Hepatocyte (in vitro differentiated cells): ENCODE data around the gene SPSB3. TPM values are rescaled to one million over a fixed set of nuclear protein-coding genes. Genes with fewer than 3 reads are reported as not detected.

Experiments
- DNase-seq: peaks from one replicate; pipeline ENCODE4 v3.0.0-alpha.2; 2016; ENCODE audit warnings: low spot score
- H2AFZ ChIP-seq: fragments of 200-600 bp; sonication (generic); 2 replicates; pipeline ENCODE4 v1.6.0; 2016; ENCODE audit warnings: antibody characterized with exemption, mild to moderate bottlenecking
- H3K27ac ChIP-seq: fragments of 200-600 bp; sonication (generic); 2 replicates; pipeline ENCODE4 v1.5.1; 2016; ENCODE audit warnings: mild to moderate bottlenecking
- H3K27me3 ChIP-seq: fragments of 200-600 bp; sonication (generic); 2 replicates; pipeline ENCODE4 v1.6.1; 2016
- H3K36me3 ChIP-seq: fragments of 200-600 bp; sonication (generic); replicated peaks from 2 replicates; pipeline ENCODE4 v1.5.1; 2016; ENCODE audit warnings: low read depth; ENCODE audit not compliant: insufficient read depth
- H3K4me1 ChIP-seq: fragments of 200-600 bp; sonication (generic); 2 replicates; pipeline ENCODE4 v1.5.1; 2016; ENCODE audit warnings: mild to moderate bottlenecking, moderate library complexity; ENCODE audit not compliant: insufficient read depth
- H3K4me2 ChIP-seq: fragments of 200-600 bp; sonication (generic); 2 replicates; pipeline ENCODE4 v1.6.0; 2016
- H3K4me3 ChIP-seq: fragments of 200-600 bp; sonication (generic); 2 replicates; pipeline ENCODE4 v1.5.1; 2016; ENCODE audit warnings: mild to moderate bottlenecking
- H3K79me2 ChIP-seq: fragments of 200-600 bp; sonication (generic); 2 replicates; pipeline ENCODE4 v1.6.0; 2017; ENCODE audit warnings: mild to moderate bottlenecking
- H3K9me2 ChIP-seq: fragments of 200-600 bp; sonication (generic); replicated peaks from 2 replicates; pipeline ENCODE4 v1.6.0; 2017; ENCODE audit warnings: mild to moderate bottlenecking; ENCODE audit not compliant: insufficient read depth
- H3K9me3 ChIP-seq: fragments of 200-600 bp; sonication (generic); 2 replicates; pipeline ENCODE4 v1.5.1; 2016; ENCODE audit warnings: low read depth, mild to moderate bottlenecking
- H4K20me1 ChIP-seq: fragments of 200-600 bp; sonication (generic); 2 replicates; pipeline ENCODE4 v1.6.0; 2016; ENCODE audit warnings: mild to moderate bottlenecking; ENCODE audit not compliant: insufficient read depth, poor library complexity, severe bottlenecking
- CTCF ChIP-seq: fragments of 200-600 bp; sonication (generic); IDR thresholded peaks from 2 replicates; pipeline ENCODE4 v1.5.1; 2016; ENCODE audit warnings: antibody characterized with exemption, mild to moderate bottlenecking; ENCODE audit not compliant: poor library complexity
- EZH2 ChIP-seq: fragments of 200-600 bp; sonication (generic); IDR thresholded peaks from 2 replicates; pipeline ENCODE4 v1.6.1; 2016; ENCODE audit warnings: antibody characterized with exemption, mild to moderate bottlenecking, borderline replicate concordance
- EZH2phosphoT487 ChIP-seq: fragments of 200-600 bp; sonication (generic); IDR thresholded peaks from one replicate; pipeline ENCODE4 v1.6.1; 2018; ENCODE audit warnings: antibody characterized with exemption, mild to moderate bottlenecking, low read depth, moderate library complexity; ENCODE audit not compliant: unreplicated experiment, severe bottlenecking
- WGBS: methylation state at CpG from one replicate; pipeline ENCODE4 v1.1.6; 2016; ENCODE audit warnings: low lambda C conversion rate; ENCODE audit errors: missing lambda C conversion rate; 5-methylcytosine and 5-hydroxymethylcytosine counted together
- polyA plus RNA-seq: library from polyadenylated mRNA; unstranded; fragments of >200 nt; fragmentation: Nextera tagmentation; extraction: Ambion mirVana; gene quantifications from 2 replicates; pipeline ENCODE4 v1.2.1, GENCODE V29; 2016
- total RNA-seq: library from RNA; depleted of rRNA; stranded (reverse); fragments of >200 nt; gene quantifications from 2 replicates; pipeline ENCODE4 v1.2.3, GENCODE V29; 2014

The SPSB3 gene
- total and polyA plus RNA-seq, 2 experiments from 2014 or later = 38.8 to 64.6 TPM

- no peak for DNase-seq
- peaks cover 9% of the 10 kb centered on the region for H3K4me1 ChIP-seq
- no peak overlapping the region for H3K4me3 ChIP-seq
- peak overlapping the region; percentile 97 for H3K4me2 ChIP-seq
- no peaks in the 10 kb centered on the region for H3K36me3 ChIP-seq
- TF ChIP-seq CTCF (no peak), EZH2 (no peak), EZH2phosphoT487 (no peak)
- no peaks in the 10 kb centered on the region for H3K9me3 ChIP-seq
- H3K27ac ChIP-seq = no peak overlapping the region
- H3K79me2 ChIP-seq = peaks cover 40% of the 10 kb centered on the region
- H3K27me3 ChIP-seq = no peaks in the 10 kb centered on the region
- no peaks in the 10 kb centered on the region for H3K9me2 ChIP-seq
- no peak overlapping the region for H2AFZ ChIP-seq
- WGBS = 92% methylated on average over 25 of the region's 27 CpGs
- H4K20me1 ChIP-seq = peaks cover 4% of the 10 kb centered on the region
Observed at GRCh38 chr16:1779741-1780676, 2.4 kb downstream of the SPSB3 start.

- Histone ChIP-seq H3K4me3 (no peak overlapping the region), H3K27ac (no peak overlapping the region), H3K4me2 (no peak overlapping the region), H3K4me1 (peaks cover 16% of the 10 kb centered on the region), H3K9me3 (no peaks in the 10 kb centered on the region), H3K36me3 (no peaks in the 10 kb centered on the region), H4K20me1 (peaks cover 8% of the 10 kb centered on the region), H3K9me2 (no peaks in the 10 kb centered on the region), H3K79me2 (peaks cover 40% of the 10 kb centered on the region), H2AFZ (no peak overlapping the region), H3K27me3 (no peaks in the 10 kb centered on the region)
- DNase-seq = no peak
- 95% methylated on average over 8 of the region's 8 CpGs for WGBS
- no peak for TF ChIP-seq EZH2
- no peak for TF ChIP-seq CTCF
- TF ChIP-seq EZH2phosphoT487 = no peak
Observed at GRCh38 chr16:1779234-1779701, 3.1 kb downstream of the SPSB3 start.

- Histone ChIP-seq H3K4me1 (peaks cover 18% of the 10 kb centered on the region), H3K27ac (no peak overlapping the region), H3K4me3 (no peak overlapping the region), H3K36me3 (no peaks in the 10 kb centered on the region), H3K4me2 (no peak overlapping the region), H4K20me1 (peaks cover 16% of the 10 kb centered on the region), H3K27me3 (no peaks in the 10 kb centered on the region), H3K9me2 (no peaks in the 10 kb centered on the region), H2AFZ (no peak overlapping the region), H3K9me3 (no peaks in the 10 kb centered on the region), H3K79me2 (peaks cover 42% of the 10 kb centered on the region)
- no peak for DNase-seq
- 88% methylated on average over 28 of the region's 34 CpGs for WGBS
- TF ChIP-seq EZH2 (no peak), CTCF (no peak), EZH2phosphoT487 (no peak)
Observed at GRCh38 chr16:1778200-1779179, 3.9 kb downstream of the SPSB3 start.
